GM12878 (cell line): ENCODE results near the gene AP2A2. TPM values are rescaled to one million over a fixed set of nuclear protein-coding genes. Genes with fewer than 3 reads are reported as not detected.

Source experiments
- ATAC-seq: fragments of 200-7000 bp; cut with Tn5 transposase; 3 replicates; pipeline ENCODE4 v1.9.1; 2020; ENCODE audit warnings: mild to moderate bottlenecking, moderate library complexity
- BruUV-seq: library from RNA; stranded (reverse); fragments of 400-500 nt; replicated peaks from 2 replicates; lab custom pipeline; 2021; lab: Mats Ljungman, UMichigan
- CTCF ChIA-PET: fragments of 300-600 bp; sonication (Branson Sonifier 250); formaldehyde crosslinking; extraction: SDS; loops from one replicate; lab custom pipeline; 2021; ENCODE audit warnings: inconsistent platforms; lab: Yijun Ruan, JAX
- POLR2A ChIA-PET: fragments of 350-600 bp; formaldehyde crosslinking; extraction: SDS; loops from one replicate; lab custom pipeline; 2021; ENCODE audit warnings: inconsistent platforms; lab: Charles Lee
- RAD21 ChIA-PET: fragments of 300-600 bp; sonication (Branson Sonifier 250); formaldehyde crosslinking; loops from one replicate; lab custom pipeline; 2023; ENCODE audit warnings: antibody characterized with exemption; ENCODE audit not compliant: unreplicated experiment; lab: Charles Lee
- SMC1A ChIA-PET: fragments of 300-600 bp; sonication (Branson Sonifier 250); formaldehyde crosslinking; loops from one replicate; lab custom pipeline; 2023; ENCODE audit not compliant: unreplicated experiment, uncharacterized antibody; lab: Charles Lee
- DNase-seq: peaks from one replicate; pipeline ENCODE4 v3.0.0-alpha.2; 2011; ENCODE audit warnings: low read depth, low spot score
- FAIRE-seq: peaks from 3 replicates; lab custom pipeline; 2011; peaks lifted over from hg19 to GRCh38; lab: Jason Lieb, UNC
- H2AFZ ChIP-seq: 2 replicates; pipeline ENCODE4 v1.6.0; 2011; ENCODE audit warnings: low read depth, low read length, control low read depth; ENCODE audit not compliant: control insufficient read depth
- H3K27ac ChIP-seq: 2 replicates; pipeline ENCODE4 v1.5.1; 2011; ENCODE audit warnings: control low read depth; ENCODE audit not compliant: control insufficient read depth, insufficient read depth
- H3K27me3 ChIP-seq, 2 experiments: replicated peaks in 1 of 2; 2 replicates each; pipeline versions ENCODE4 v1.6.0 to v1.6.1; 2011; ENCODE audit warnings: low read length in 1 of 2; ENCODE audit not compliant: control insufficient read depth in 2 of 2, insufficient read depth in 2 of 2
- H3K36me3 ChIP-seq, 2 experiments: 2 replicates each; pipeline ENCODE4 v1.5.1; 2011; ENCODE audit warnings: low read length in 1 of 2; ENCODE audit not compliant: control insufficient read depth in 2 of 2, insufficient read depth in 2 of 2
- H3K4me1 ChIP-seq: 2 replicates; pipeline ENCODE4 v1.6.1; 2011; ENCODE audit warnings: mild to moderate bottlenecking, low read length, moderate library complexity, mixed read lengths; ENCODE audit not compliant: control insufficient read depth, insufficient read depth
- H3K4me2 ChIP-seq: 2 replicates; pipeline ENCODE4 v1.6.0; 2011; ENCODE audit warnings: control low read depth; ENCODE audit not compliant: control insufficient read depth, insufficient read depth
- H3K4me3 ChIP-seq: fragments of 200-600 bp; sonication (generic); 2 replicates; pipeline ENCODE4 v1.5.1; 2016
- H3K79me2 ChIP-seq: 2 replicates; pipeline ENCODE4 v1.6.0; 2011; ENCODE audit warnings: low read length; ENCODE audit not compliant: control insufficient read depth, insufficient read depth
- H3K9ac ChIP-seq: 2 replicates; pipeline ENCODE4 v1.8.0; 2011; ENCODE audit warnings: low read length, control low read depth, mixed read lengths; ENCODE audit not compliant: control insufficient read depth, insufficient read depth
- H3K9me3 ChIP-seq: replicated peaks from 3 replicates; pipeline ENCODE4 v1.5.1; 2011; ENCODE audit warnings: mild to moderate bottlenecking, low read length; ENCODE audit not compliant: control insufficient read depth, insufficient read depth
- H4K20me1 ChIP-seq: 2 replicates; pipeline ENCODE4 v1.6.0; 2011; ENCODE audit not compliant: control insufficient read depth, insufficient read depth
- BCL11A ChIP-seq: IDR thresholded peaks from 2 replicates; pipeline ENCODE4 v1.6.1; 2011; ENCODE audit warnings: low read depth, low read length
- CBFB ChIP-seq: IDR thresholded peaks from 2 replicates; pipeline ENCODE4 v1.6.1; 2016; ENCODE audit warnings: antibody characterized with exemption, low read depth
- CBX5 ChIP-seq: sonication (generic); IDR thresholded peaks from 2 replicates; pipeline ENCODE4 v1.6.1; 2016; ENCODE audit warnings: low read depth, moderate library complexity, mild to moderate bottlenecking, inconsistent platforms
- ESRRA ChIP-seq: IDR thresholded peaks from 2 replicates; pipeline ENCODE4 v1.6.1; 2012; ENCODE audit warnings: mild to moderate bottlenecking, low read length, improper control_type of control experiment
- ETV6 ChIP-seq, 2 experiments: fragments of 450-650 bp in 1 of 2; IDR thresholded peaks in 1 of 2; conservative IDR thresholded peaks in 1 of 2; 2 replicates each; pipeline ENCODE4 v1.6.1; 2014; ENCODE audit warnings: antibody characterized with exemption in 1 of 2, borderline replicate concordance in 1 of 2, low read depth in 1 of 2, mild to moderate bottlenecking in 1 of 2, moderate library complexity in 1 of 2
- FOXK2 ChIP-seq: fragments of 450-650 bp; IDR thresholded peaks from 2 replicates; pipeline ENCODE4 v1.6.1; 2017; ENCODE audit warnings: mild to moderate bottlenecking, moderate library complexity
- HDAC2 ChIP-seq: fragments of 200-600 bp; sonication (generic); IDR thresholded peaks from 2 replicates; pipeline ENCODE4 v1.6.1; 2017
- IKZF1 ChIP-seq: fragments of 450-650 bp; conservative IDR thresholded peaks from 2 replicates; pipeline ENCODE4 v1.6.1; 2017; ENCODE audit warnings: antibody characterized with exemption, mild to moderate bottlenecking
- LARP7 ChIP-seq: fragments of 450-650 bp; IDR thresholded peaks from 2 replicates; pipeline ENCODE4 v1.6.1; 2017; ENCODE audit warnings: mild to moderate bottlenecking
- MYB ChIP-seq: fragments of 150-350 bp; IDR thresholded peaks from 2 replicates; pipeline ENCODE4 v1.6.1; 2014; ENCODE audit warnings: mild to moderate bottlenecking, low read depth, low read length, borderline replicate concordance
- NFIC ChIP-seq: IDR thresholded peaks from 2 replicates; pipeline ENCODE4 v1.6.1; 2012; ENCODE audit warnings: low read depth, mild to moderate bottlenecking, inconsistent platforms, low read length, moderate library complexity
- PML ChIP-seq: IDR thresholded peaks from 2 replicates; pipeline ENCODE4 v1.6.1; 2012; ENCODE audit warnings: low read length, inconsistent platforms
- RB1 ChIP-seq: fragments of 450-650 bp; formaldehyde crosslinking; IDR thresholded peaks from 2 replicates; pipeline ENCODE4 v1.6.1; 2017; ENCODE audit warnings: mild to moderate bottlenecking, borderline replicate concordance
- TARDBP ChIP-seq: IDR thresholded peaks from 2 replicates; pipeline ENCODE4 v1.6.1; 2016; ENCODE audit warnings: borderline replicate concordance
- ZNF274 ChIP-seq: IDR thresholded peaks from one replicate; pipeline ENCODE4 v1.8.0; 2011; ENCODE audit not compliant: insufficient read length, insufficient read depth
- ZNF384 ChIP-seq: IDR thresholded peaks from 2 replicates; pipeline ENCODE4 v1.6.1; 2012; ENCODE audit warnings: low read depth, mild to moderate bottlenecking, low read length, improper control_type of control experiment, borderline replicate concordance
- ZZZ3 ChIP-seq: IDR thresholded peaks from 2 replicates; pipeline ENCODE4 v1.6.1; 2011; ENCODE audit warnings: low read depth; ENCODE audit not compliant: control insufficient read depth, insufficient read length
- WGBS: methylation state at CpG from one replicate; pipeline ENCODE4 v1.1.6; 2016; ENCODE audit warnings: low lambda C conversion rate; ENCODE audit not compliant: insufficient replicate concordance, insufficient coverage; ENCODE audit errors: missing lambda C conversion rate; 5-methylcytosine and 5-hydroxymethylcytosine counted together
- in situ Hi-C: fragments of 300-500 bp; cut with MboI; formaldehyde crosslinking; loops from 9 replicates; pipeline ENCODE4 v1.14.3; 2018; ENCODE audit warnings: mixed read lengths
- intact Hi-C: fragments of 100-400 bp; cut with micrococcal nuclease; formaldehyde crosslinking; loops from one replicate; pipeline ENCODE4 v1.14.2; 2022; ENCODE audit not compliant: unreplicated experiment
- polyA plus RNA-seq, 11 experiments: library from polyadenylated mRNA; depleted of rRNA in 4 of 11; unstranded in 6 of 11; stranded (reverse) in 5 of 11; fragments of >200 nt; fragmentation: Nextera tagmentation in 4 of 11; fragmentation: Illumina TruSeq in 1 of 11; extraction: Ambion mirVana in 4 of 11; extraction: Trizol in 1 of 11; gene quantifications; 1 replicate in 1 of 11; 2 replicates in 10 of 11; pipeline versions ENCODE4 v1.2.1 to v1.2.3, GENCODE V29; 2011 to 2016; ENCODE audit warnings: inconsistent platforms in 2 of 11, missing spikeins in 2 of 11, low read depth in 1 of 11
- total RNA-seq, 4 experiments: library from RNA; depleted of rRNA in 3 of 4; stranded (reverse); fragments of >200 nt in 3 of 4; fragmentation: Illumina TruSeq in 1 of 4; extraction: Trizol in 1 of 4; gene quantifications; 2 replicates each; pipeline versions ENCODE4 v1.2.1 to v1.2.3, GENCODE V29; 2013 to 2021
- TF ChIP-seq, protein P1 (sequence below): fragments of 450-650 bp; formaldehyde crosslinking; IDR thresholded peaks from 2 replicates; pipeline ENCODE4 v1.5.0; 2022; ENCODE audit warnings: mild to moderate bottlenecking, missing genetic modification characterization
- TF ChIP-seq, protein P2 (sequence below): fragments of 150-350 bp; IDR thresholded peaks from 2 replicates; pipeline ENCODE4 v1.6.1; 2014; ENCODE audit warnings: mild to moderate bottlenecking, low read depth, low read length
- TF ChIP-seq, protein P3 (sequence below): IDR thresholded peaks from 2 replicates; pipeline ENCODE4 v1.6.1; 2011; ENCODE audit warnings: low read depth, low read length, improper control_type of control experiment, borderline replicate concordance

The AP2A2 gene
- total and polyA plus RNA-seq, 10 of the 15 experiments (the other 5 are each of a cell fraction or from before 2014, with no cell fraction given) = 0.58 to 48.8 (median 18.2) TPM

DNA sequence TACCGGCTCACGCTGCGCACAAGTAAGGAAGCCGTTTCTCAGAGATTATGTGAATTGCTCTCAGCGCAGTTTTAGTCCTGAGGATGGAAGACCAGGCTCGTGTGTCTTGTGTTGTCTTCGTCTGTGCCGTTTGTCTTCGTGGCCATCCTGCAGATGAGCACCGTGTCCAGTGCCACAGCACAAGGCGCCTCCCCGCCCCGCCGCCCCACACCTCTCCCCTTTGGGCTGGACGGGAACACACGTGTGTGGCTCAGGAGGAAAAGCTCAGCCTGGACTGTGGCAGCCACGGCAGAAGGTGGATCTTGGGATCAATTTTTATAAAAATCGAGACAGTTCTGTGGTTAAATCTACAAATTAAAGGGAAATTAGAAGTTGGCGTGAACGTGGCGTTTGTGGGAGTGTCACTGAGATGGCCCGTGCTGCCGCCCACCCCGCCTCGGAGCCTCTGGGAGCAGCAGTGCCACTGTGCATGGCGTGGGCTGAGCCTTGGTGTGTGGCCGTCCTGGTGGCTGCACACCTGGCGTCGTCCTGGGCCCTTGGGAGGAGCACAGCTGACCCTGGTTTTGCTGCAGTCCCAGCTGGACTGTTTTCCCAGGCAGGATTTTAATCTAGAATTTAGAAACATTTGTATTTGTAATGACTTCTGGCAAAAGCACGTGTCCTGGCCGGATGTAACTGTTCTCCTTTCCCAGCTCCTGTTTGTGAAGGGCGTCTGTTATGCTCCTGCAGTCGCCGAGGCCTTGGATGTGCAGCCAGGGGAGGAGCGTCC is 85.1 kb downstream of the AP2A2 start:
- H3K4me3 ChIP-seq = no peak overlapping the region
- peaks cover 8 to 10% of the 10 kb centered on the region in 2 experiments; a peak in 3 of 4 replicates for H3K36me3 ChIP-seq
- no peaks in the 10 kb centered on the region for H3K4me1 ChIP-seq
- in situ Hi-C loops (no loop called here), intact Hi-C loops (no loop called here)
- RAD21 ChIA-PET = no interaction called here
- no peak overlapping the region for H3K4me2 ChIP-seq
- FAIRE-seq (no peak), DNase-seq (no peak), ATAC-seq (no peak)
- POLR2A ChIA-PET = no interaction called here
- H3K79me2 ChIP-seq = no peaks in the 10 kb centered on the region
- CTCF ChIA-PET = no interaction called here
- no peak overlapping the region for H2AFZ ChIP-seq
- 87% methylated on average over 35 of the region's 35 CpGs for WGBS
- no peak overlapping the region for H3K27ac ChIP-seq
- H4K20me1 ChIP-seq = no peaks in the 10 kb centered on the region
- TF ChIP-seq FOXK2 (no peak), ESRRA (no peak), CBX5 (no peak), CBFB (no peak), BCL11A (no peak), ZZZ3 (no peak), NFIC (no peak), PML (no peak), ETV6 (conservative IDR thresholded peaks at IDR 0.05 in 1 of 2, IDR thresholded peaks at IDR 0.05 in 1 of 2; ENCODE audit: borderline replicate concordance in 1 of 2, low read depth in 1 of 2) (no peak), MYB (no peak), RB1 (no peak), TARDBP (no peak), LARP7 (no peak), ZNF274 (no peak), IKZF1 (no peak), ZNF384 (no peak), HDAC2 (no peak)
- TF ChIP-seq, protein P1, sequence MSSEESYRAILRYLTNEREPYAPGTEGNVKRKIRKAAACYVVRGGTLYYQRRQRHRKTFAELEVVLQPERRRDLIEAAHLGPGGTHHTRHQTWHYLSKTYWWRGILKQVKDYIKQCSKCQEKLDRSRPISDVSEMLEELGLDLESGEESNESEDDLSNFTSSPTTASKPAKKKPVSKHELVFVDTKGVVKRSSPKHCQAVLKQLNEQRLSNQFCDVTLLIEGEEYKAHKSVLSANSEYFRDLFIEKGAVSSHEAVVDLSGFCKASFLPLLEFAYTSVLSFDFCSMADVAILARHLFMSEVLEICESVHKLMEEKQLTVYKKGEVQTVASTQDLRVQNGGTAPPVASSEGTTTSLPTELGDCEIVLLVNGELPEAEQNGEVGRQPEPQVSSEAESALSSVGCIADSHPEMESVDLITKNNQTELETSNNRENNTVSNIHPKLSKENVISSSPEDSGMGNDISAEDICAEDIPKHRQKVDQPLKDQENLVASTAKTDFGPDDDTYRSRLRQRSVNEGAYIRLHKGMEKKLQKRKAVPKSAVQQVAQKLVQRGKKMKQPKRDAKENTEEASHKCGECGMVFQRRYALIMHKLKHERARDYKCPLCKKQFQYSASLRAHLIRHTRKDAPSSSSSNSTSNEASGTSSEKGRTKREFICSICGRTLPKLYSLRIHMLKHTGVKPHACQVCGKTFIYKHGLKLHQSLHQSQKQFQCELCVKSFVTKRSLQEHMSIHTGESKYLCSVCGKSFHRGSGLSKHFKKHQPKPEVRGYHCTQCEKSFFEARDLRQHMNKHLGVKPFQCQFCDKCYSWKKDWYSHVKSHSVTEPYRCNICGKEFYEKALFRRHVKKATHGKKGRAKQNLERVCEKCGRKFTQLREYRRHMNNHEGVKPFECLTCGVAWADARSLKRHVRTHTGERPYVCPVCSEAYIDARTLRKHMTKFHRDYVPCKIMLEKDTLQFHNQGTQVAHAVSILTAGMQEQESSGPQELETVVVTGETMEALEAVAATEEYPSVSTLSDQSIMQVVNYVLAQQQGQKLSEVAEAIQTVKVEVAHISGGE = no peak
- TF ChIP-seq, protein P2, sequence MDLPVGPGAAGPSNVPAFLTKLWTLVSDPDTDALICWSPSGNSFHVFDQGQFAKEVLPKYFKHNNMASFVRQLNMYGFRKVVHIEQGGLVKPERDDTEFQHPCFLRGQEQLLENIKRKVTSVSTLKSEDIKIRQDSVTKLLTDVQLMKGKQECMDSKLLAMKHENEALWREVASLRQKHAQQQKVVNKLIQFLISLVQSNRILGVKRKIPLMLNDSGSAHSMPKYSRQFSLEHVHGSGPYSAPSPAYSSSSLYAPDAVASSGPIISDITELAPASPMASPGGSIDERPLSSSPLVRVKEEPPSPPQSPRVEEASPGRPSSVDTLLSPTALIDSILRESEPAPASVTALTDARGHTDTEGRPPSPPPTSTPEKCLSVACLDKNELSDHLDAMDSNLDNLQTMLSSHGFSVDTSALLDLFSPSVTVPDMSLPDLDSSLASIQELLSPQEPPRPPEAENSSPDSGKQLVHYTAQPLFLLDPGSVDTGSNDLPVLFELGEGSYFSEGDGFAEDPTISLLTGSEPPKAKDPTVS = no peak
- TF ChIP-seq, protein P3, sequence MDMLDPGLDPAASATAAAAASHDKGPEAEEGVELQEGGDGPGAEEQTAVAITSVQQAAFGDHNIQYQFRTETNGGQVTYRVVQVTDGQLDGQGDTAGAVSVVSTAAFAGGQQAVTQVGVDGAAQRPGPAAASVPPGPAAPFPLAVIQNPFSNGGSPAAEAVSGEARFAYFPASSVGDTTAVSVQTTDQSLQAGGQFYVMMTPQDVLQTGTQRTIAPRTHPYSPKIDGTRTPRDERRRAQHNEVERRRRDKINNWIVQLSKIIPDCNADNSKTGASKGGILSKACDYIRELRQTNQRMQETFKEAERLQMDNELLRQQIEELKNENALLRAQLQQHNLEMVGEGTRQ = no peak
- SMC1A ChIA-PET = no interaction called here
- no peak overlapping the region for H3K9ac ChIP-seq
- no peaks in the 10 kb centered on the region for H3K27me3 ChIP-seq
- no peaks in the 10 kb centered on the region for H3K9me3 ChIP-seq
- BruUV-seq = no TSS peak
